ENCODE data around the gene GPATCH1. TPM values are rescaled to one million over a fixed set of nuclear protein-coding genes. Genes with fewer than 3 reads are reported as not detected.

Gene GPATCH1
- total RNA-seq, 1 experiment from 2014 or later: 16.6 TPM

DNA sequence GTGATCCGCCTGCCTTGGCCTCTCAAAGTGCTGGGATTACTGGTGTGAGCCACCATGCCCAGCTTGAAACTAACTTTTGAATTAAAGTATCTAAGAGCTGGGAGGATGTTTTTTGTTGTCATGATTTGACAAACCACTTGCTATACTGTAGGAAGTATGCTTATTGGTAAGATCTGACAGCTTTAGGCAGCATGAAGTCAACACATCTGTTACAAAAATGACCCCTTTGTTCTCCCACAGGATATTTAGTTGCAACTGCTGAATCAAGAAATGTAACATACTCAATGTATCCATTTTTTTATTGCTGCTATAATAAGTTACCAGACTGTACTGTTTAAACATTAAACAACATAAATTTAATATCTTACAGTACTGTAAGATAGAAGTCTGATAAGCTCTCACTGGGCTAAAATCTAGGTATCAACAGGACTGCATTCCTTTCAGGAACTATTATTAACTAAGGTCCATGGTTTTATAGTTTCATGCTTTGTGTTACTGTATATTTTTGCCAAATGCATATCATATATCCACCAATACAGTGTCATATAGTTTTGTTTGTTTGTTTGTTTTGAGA, 90.3 kb downstream of the GPATCH1 start:
- H3K4me3 ChIP-seq (ENCODE audit: low read depth, low read length, poor library complexity, severe bottlenecking): no peak overlapping the region
- DNase-seq (ENCODE audit: low spot score): no peak
- H3K4me1 ChIP-seq (ENCODE audit: insufficient read depth, low read length, poor library complexity, severe bottlenecking): no peaks in the 10 kb centered on the region
- no peaks in the 10 kb centered on the region for H3K9me3 ChIP-seq (ENCODE audit: low read depth, low read length, poor library complexity, severe bottlenecking)
- POLR2A ChIA-PET (ENCODE audit: low non-redundant PET): interaction anchor here (0.7 kb wide), 1 partner anchor 10 kb away, joined by 4 read pairs; no protein-coding TSS in a partner anchor
- CTCF ChIA-PET: no interaction called here
- no TSS peak for BruUV-seq (replicated peaks)
- no peaks in the 10 kb centered on the region for H3K36me3 ChIP-seq (ENCODE audit: insufficient read depth, low read length, poor library complexity, severe bottlenecking)
- no peaks in the 10 kb centered on the region for H3K27me3 ChIP-seq (replicated peaks; ENCODE audit: insufficient read depth, low read depth, low read length, poor library complexity)
- no peak overlapping the region for H3K27ac ChIP-seq (ENCODE audit: low read depth, low read length, poor library complexity, severe bottlenecking)
- no peak for TF ChIP-seq EZH2 (IDR thresholded peaks at IDR 0.05; ENCODE audit: borderline replicate concordance, low read depth, low read length, poor library complexity, severe bottlenecking)
- TF ChIP-seq, protein P1, sequence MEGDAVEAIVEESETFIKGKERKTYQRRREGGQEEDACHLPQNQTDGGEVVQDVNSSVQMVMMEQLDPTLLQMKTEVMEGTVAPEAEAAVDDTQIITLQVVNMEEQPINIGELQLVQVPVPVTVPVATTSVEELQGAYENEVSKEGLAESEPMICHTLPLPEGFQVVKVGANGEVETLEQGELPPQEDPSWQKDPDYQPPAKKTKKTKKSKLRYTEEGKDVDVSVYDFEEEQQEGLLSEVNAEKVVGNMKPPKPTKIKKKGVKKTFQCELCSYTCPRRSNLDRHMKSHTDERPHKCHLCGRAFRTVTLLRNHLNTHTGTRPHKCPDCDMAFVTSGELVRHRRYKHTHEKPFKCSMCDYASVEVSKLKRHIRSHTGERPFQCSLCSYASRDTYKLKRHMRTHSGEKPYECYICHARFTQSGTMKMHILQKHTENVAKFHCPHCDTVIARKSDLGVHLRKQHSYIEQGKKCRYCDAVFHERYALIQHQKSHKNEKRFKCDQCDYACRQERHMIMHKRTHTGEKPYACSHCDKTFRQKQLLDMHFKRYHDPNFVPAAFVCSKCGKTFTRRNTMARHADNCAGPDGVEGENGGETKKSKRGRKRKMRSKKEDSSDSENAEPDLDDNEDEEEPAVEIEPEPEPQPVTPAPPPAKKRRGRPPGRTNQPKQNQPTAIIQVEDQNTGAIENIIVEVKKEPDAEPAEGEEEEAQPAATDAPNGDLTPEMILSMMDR (conservative IDR thresholded peaks at IDR 0.05; ENCODE audit: low read depth, low read length): no peak
- intact Hi-C loops (cut with micrococcal nuclease; ENCODE audit: unreplicated experiment): no loop called here

DNA sequence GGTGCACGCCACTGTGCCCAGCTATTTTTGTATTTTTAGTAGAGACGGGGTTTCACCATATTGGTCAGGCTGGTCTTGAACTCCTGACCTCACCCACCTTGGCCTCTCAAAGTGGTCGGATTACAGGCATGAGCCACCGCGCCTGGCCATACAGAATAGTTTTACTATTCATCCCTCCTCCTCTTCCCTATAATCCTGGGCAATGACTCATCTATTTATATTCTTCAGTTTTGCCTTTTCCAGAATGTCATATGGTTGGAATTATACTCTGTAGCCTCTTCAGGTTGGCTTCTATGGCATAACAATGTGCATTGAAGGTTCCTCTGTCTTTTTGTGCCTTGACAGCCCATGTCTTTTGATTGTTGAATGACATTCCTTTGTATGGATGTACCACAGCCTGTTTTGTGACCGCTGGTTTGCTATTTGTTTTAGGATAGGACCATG, 91.0 kb downstream of the GPATCH1 start:
- H3K4me3 ChIP-seq (ENCODE audit: low read depth, low read length, poor library complexity, severe bottlenecking): no peak overlapping the region
- ChIA-PET CTCF (no interaction called here), POLR2A (ENCODE audit: low non-redundant PET) (no interaction called here)
- H3K36me3 ChIP-seq (ENCODE audit: insufficient read depth, low read length, poor library complexity, severe bottlenecking): no peaks in the 10 kb centered on the region
- H3K4me1 ChIP-seq (ENCODE audit: insufficient read depth, low read length, poor library complexity, severe bottlenecking): no peaks in the 10 kb centered on the region
- H3K27ac ChIP-seq (ENCODE audit: low read depth, low read length, poor library complexity, severe bottlenecking): no peak overlapping the region
- intact Hi-C loops (cut with micrococcal nuclease; ENCODE audit: unreplicated experiment): no loop called here
- DNase-seq (ENCODE audit: low spot score): no peak
- no peaks in the 10 kb centered on the region for H3K27me3 ChIP-seq (replicated peaks; ENCODE audit: insufficient read depth, low read depth, low read length, poor library complexity)
- H3K9me3 ChIP-seq (ENCODE audit: low read depth, low read length, poor library complexity, severe bottlenecking): no peaks in the 10 kb centered on the region
- no TSS peak for BruUV-seq (replicated peaks)
- no peak for TF ChIP-seq EZH2 (IDR thresholded peaks at IDR 0.05; ENCODE audit: borderline replicate concordance, low read depth, low read length, poor library complexity, severe bottlenecking)
- TF ChIP-seq, protein P1 (conservative IDR thresholded peaks at IDR 0.05; ENCODE audit: low read depth, low read length): no peak

DNA sequence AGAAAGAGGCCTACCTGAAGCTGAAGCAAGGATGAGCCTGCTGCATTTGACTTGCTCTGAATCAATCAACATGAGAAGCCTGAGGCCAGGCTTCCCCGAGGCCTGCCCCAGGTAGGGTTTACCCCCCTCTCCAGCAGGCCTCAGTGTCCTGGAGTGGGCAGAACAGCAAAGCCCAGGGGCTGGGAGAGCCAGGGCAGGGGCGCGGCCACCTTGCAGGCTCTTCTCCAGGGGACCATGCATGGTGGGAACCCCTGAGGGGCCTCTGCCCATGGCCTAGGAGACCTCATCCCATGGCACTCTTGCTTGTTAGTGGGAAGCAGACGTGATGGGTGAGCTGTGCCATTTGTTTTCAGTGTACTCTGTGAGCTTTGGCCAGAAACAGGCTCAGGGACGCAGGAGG, 93.2 kb downstream of the GPATCH1 start:
- Histone ChIP-seq H3K27ac (ENCODE audit: low read depth, low read length, poor library complexity, severe bottlenecking) (no peak overlapping the region), H3K4me1 (ENCODE audit: insufficient read depth, low read length, poor library complexity, severe bottlenecking) (no peaks in the 10 kb centered on the region), H3K4me3 (ENCODE audit: low read depth, low read length, poor library complexity, severe bottlenecking) (no peak overlapping the region), H3K36me3 (ENCODE audit: insufficient read depth, low read length, poor library complexity, severe bottlenecking) (no peaks in the 10 kb centered on the region), H3K27me3 (replicated peaks; ENCODE audit: insufficient read depth, low read depth, low read length, poor library complexity) (no peaks in the 10 kb centered on the region), H3K9me3 (ENCODE audit: low read depth, low read length, poor library complexity, severe bottlenecking) (no peaks in the 10 kb centered on the region)
- TF ChIP-seq, protein P1 (conservative IDR thresholded peaks at IDR 0.05; ENCODE audit: low read depth, low read length): no peak
- no peak for TF ChIP-seq EZH2 (IDR thresholded peaks at IDR 0.05; ENCODE audit: borderline replicate concordance, low read depth, low read length, poor library complexity, severe bottlenecking)
- intact Hi-C loops (cut with micrococcal nuclease; ENCODE audit: unreplicated experiment): no loop called here
- ChIA-PET POLR2A (ENCODE audit: low non-redundant PET) (no interaction called here), CTCF (no interaction called here)
- no peak for DNase-seq (ENCODE audit: low spot score)
- no TSS peak for BruUV-seq (replicated peaks)
